Inferior parietal cortex (tissue), 1 donor: ENCODE measurements around the gene PRUNE2.
"Not testable (repeated sequence)": the region's sequence is repeated elsewhere in the genome, so short reads cannot be mapped to it uniquely, and the experiment has no call there.

Experiments used
- DNase-seq: peaks from one replicate; pipeline ENCODE4 v3.0.0-alpha.2; 2016; ENCODE audit errors: extremely low spot score

PRUNE2 gene

GRCh38 chr9:76905791-76906646 lies at the start of gene PRUNE2:
Gene PRUNE2, minus strand, starts transcription at chr9:76906114. Its CDS starts 151 bp downstream, at chr9:76905963.
- no peak for DNase-seq

GRCh38 chr9:76955406-76955805 lies 49.5 kb upstream of the PRUNE2 start:
- DNase-seq: not testable (repeated sequence)

GRCh38 chr9:76949865-76950264 lies 44.0 kb upstream of the PRUNE2 start:
- no peak for DNase-seq

GRCh38 chr9:76944011-76944410 lies 38.1 kb upstream of the PRUNE2 start:
- no peak for DNase-seq

- DNase-seq: no peak
Measured at GRCh38 chr9:76943054-76943453, 37.1 kb upstream of the PRUNE2 start.

GRCh38 chr9:76932757-76933156 lies 26.8 kb upstream of the PRUNE2 start:
- no peak for DNase-seq

- no peak for DNase-seq
Measured at GRCh38 chr9:76932265-76932664, 26.4 kb upstream of the PRUNE2 start.

GRCh38 chr9:76927540-76928240 lies 21.8 kb upstream of the PRUNE2 start:
- DNase-seq: no peak

- no peak for DNase-seq
Measured at GRCh38 chr9:76926846-76927245, 20.9 kb upstream of the PRUNE2 start.

- no peak for DNase-seq
Measured at GRCh38 chr9:76926324-76926741, 20.4 kb upstream of the PRUNE2 start.

GRCh38 chr9:76921165-76921564 lies 15.3 kb upstream of the PRUNE2 start:
- no peak for DNase-seq

GRCh38 chr9:76917299-76917698 lies 11.4 kb upstream of the PRUNE2 start:
- no peak for DNase-seq

GRCh38 chr9:76916231-76916630 lies 10.3 kb upstream of the PRUNE2 start:
- no peak for DNase-seq

GRCh38 chr9:76913467-76913866 lies 7.6 kb upstream of the PRUNE2 start:
- no peak for DNase-seq

GRCh38 chr9:76912636-76913275 lies 6.8 kb upstream of the PRUNE2 start:
- no peak for DNase-seq

- no peak for DNase-seq
Measured at GRCh38 chr9:76911971-76912370, 6.1 kb upstream of the PRUNE2 start.

- no peak for DNase-seq
Measured at GRCh38 chr9:76910861-76911260, 4.9 kb upstream of the PRUNE2 start.

GRCh38 chr9:76906647-76906975 lies 697 bp upstream of the PRUNE2 start:
- DNase-seq: no peak

GRCh38 chr9:76904661-76905457 lies 1.1 kb downstream of the PRUNE2 start:
- DNase-seq: no peak

GRCh38 chr9:76902395-76902794 lies 3.5 kb downstream of the PRUNE2 start:
- no peak for DNase-seq

- DNase-seq: no peak
Measured at GRCh38 chr9:76901801-76902200, 4.1 kb downstream of the PRUNE2 start.

GRCh38 chr9:76900884-76901440 lies 5.0 kb downstream of the PRUNE2 start:
- DNase-seq: no peak
